ENCODE results near the gene TIPRL.

DNA sequence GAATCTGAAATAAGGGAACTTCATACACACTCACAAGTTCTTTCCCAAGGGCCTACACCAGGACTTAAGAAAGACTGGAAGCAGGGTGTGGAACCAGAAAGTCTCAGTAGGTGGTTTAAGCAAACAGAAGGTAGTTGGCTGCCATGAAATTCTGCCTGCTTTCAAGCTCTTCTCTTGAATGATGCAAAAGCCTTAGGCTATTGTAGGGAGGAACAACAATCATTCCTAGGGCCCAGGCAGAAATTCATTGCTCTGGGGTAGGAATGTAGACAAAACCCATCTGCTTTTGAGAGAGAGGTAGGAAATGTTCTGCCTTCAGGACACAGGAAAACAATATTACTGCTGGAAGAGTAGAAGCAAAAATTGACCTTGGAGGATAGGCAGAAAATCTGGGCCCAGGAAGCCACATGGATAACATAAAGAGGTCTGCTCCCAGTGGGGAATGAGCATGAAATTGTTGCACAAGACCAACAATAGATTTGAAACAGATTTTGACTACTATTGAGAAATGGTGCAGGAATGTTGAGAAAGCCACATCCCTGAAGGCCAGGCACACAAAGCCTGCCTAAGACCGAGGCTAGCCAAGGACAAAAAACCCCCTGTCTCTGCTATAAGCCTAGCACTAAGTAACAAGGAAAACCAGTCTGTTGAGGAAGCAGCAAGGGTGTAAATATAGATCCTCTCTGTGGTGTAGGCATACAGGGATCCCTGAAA is 24.3 kb downstream of the TIPRL start:
- no peak for TF ChIP-seq CTCF (conservative IDR thresholded peaks at IDR 0.05; ENCODE audit: low read length)
- no peak for TF ChIP-seq EZH2phosphoT487 (IDR thresholded peaks at IDR 0.05; ENCODE audit: borderline replicate concordance, low read depth, low read length)

Data from OCI-LY7 (cell line).